WTC11 (cell line): ENCODE data around the gene COPZ1.

Experiments used
- AFF4 ChIP-seq: sonication (generic); formaldehyde crosslinking; IDR thresholded peaks from 2 replicates; pipeline ENCODE4 v1.8.1; 2023; ENCODE audit warnings: mild to moderate bottlenecking, missing genetic modification reagents, borderline replicate concordance
- ATF3 ChIP-seq: sonication (generic); formaldehyde crosslinking; conservative IDR thresholded peaks from 2 replicates; pipeline ENCODE4 v1.8.1; 2022; ENCODE audit warnings: mild to moderate bottlenecking, missing genetic modification reagents
- CTCF ChIP-seq: fragments of 200-600 bp; IDR thresholded peaks from 2 replicates; pipeline ENCODE4 v1.8.0; 2022; ENCODE audit warnings: antibody characterized with exemption
- E2F4 ChIP-seq: sonication (generic); formaldehyde crosslinking; IDR thresholded peaks from 2 replicates; pipeline ENCODE4 v1.8.1; 2022; ENCODE audit warnings: low read depth, mild to moderate bottlenecking, moderate library complexity, missing genetic modification reagents, borderline replicate concordance
- GABPB1 ChIP-seq: sonication (generic); formaldehyde crosslinking; IDR thresholded peaks from 2 replicates; pipeline ENCODE4 v1.8.1; 2023; ENCODE audit warnings: mild to moderate bottlenecking, missing genetic modification reagents
- JUN ChIP-seq: sonication (generic); formaldehyde crosslinking; IDR thresholded peaks from 2 replicates; pipeline ENCODE4 v1.8.0; 2023; ENCODE audit warnings: mild to moderate bottlenecking, missing genetic modification reagents
- SMAD3 ChIP-seq: sonication (generic); formaldehyde crosslinking; IDR thresholded peaks from 2 replicates; pipeline ENCODE4 v1.8.0; 2022; ENCODE audit warnings: missing genetic modification reagents, mild to moderate bottlenecking, borderline replicate concordance
- SMAD4 ChIP-seq: sonication (generic); formaldehyde crosslinking; IDR thresholded peaks from 2 replicates; pipeline ENCODE4 v1.8.0; 2022; ENCODE audit warnings: mild to moderate bottlenecking, missing genetic modification reagents
- ZNF532 ChIP-seq: fragments of 250-450 bp; sonication (Bioruptor Pico); IDR thresholded peaks from 2 replicates; pipeline ENCODE4 v1.9.0; 2021; ENCODE audit warnings: mild to moderate bottlenecking, borderline replicate concordance
- ZNF671 ChIP-seq: fragments of 250-450 bp; sonication (Bioruptor Pico); IDR thresholded peaks from 2 replicates; pipeline ENCODE4 v1.8.0; 2021; ENCODE audit warnings: mild to moderate bottlenecking

GRCh38 chr12:54303640-54304039, 21.3 kb upstream of the COPZ1 start:
- TF ChIP-seq CTCF, result no peak
- TF ChIP-seq AFF4 (CRISPR knock-in tag), result no peak
- TF ChIP-seq SMAD4 (CRISPR knock-in tag), result no peak
- no peak for TF ChIP-seq JUN (CRISPR knock-in tag)
- TF ChIP-seq ATF3, result no peak
- TF ChIP-seq E2F4 (CRISPR knock-in tag), result no peak
- TF ChIP-seq ZNF532 (CRISPR knock-in tag), result no peak
- no peak for TF ChIP-seq GABPB1 (CRISPR knock-in tag)
- TF ChIP-seq SMAD3, result no peak
- TF ChIP-seq ZNF671 (CRISPR knock-in tag), result no peak
